ENCODE results near the gene MVK.

Gene MVK

DNA sequence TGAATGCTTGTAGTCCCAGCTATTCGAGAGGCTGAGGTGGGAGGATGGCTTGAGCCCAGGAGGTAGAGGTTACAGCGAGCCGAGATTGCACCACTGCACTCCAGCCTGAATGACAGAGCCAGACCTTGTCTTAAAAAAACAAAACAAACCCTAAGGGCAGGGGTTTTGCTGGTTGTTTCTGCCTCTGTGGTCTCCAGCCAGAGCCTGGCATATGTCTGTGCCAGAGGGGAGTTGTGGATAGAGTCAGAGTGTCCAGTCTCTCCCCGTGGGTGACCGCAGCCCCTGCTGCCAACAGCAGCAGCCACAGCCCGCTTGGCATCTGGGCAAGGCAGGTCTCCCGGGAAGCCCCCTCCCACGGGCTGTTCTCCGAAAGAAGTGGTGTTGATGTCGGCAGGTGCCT, 37.6 kb downstream of the MVK start:
- no peak for DNase-seq

DNA sequence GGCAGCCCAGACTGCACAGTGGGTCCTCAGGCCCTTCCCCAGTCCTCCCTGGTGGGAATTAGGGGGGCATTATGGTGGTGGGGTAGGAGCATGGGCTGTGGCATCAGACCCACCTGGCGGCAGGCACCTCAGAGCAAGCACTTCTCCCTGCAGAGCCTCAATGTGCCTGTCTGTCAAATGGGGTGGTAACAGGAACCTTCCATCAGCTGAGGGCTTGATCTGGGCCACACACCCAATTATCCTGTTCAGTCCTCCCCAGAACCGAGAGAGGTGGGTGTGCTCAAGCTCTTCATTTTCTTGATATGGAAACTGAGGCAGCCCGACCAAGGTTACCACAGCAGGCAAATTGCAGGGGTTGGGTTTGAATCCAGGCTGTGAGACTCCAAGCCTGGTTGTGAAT, 38.4 kb downstream of the MVK start:
- no peak for DNase-seq

DNA sequence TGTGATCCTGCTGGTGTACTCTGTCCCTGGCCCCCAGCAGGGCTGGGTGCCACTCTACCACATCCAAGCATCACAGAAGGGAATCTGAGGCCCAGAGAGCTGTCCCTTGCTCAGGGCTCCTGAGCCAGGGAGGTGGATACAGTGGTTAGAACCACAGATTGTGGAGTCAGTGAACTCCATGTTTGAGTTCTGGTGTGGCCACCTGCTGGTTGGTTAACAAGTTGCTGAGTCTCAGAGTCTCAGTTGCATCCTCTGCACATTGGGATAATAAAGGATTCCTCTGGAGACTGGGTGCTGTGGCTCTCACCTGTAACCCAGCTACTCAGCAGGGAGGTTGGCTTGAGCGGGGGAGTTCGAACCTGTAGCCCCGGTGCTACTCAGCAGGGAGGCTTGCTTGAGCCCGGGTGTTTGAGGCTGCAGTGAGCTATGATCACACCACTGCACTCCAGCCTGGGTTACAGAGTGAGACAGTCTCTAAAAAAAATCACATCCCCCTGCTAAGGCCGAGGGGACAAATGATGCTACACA, 39.4 kb downstream of the MVK start:
- no peak for DNase-seq

DNA sequence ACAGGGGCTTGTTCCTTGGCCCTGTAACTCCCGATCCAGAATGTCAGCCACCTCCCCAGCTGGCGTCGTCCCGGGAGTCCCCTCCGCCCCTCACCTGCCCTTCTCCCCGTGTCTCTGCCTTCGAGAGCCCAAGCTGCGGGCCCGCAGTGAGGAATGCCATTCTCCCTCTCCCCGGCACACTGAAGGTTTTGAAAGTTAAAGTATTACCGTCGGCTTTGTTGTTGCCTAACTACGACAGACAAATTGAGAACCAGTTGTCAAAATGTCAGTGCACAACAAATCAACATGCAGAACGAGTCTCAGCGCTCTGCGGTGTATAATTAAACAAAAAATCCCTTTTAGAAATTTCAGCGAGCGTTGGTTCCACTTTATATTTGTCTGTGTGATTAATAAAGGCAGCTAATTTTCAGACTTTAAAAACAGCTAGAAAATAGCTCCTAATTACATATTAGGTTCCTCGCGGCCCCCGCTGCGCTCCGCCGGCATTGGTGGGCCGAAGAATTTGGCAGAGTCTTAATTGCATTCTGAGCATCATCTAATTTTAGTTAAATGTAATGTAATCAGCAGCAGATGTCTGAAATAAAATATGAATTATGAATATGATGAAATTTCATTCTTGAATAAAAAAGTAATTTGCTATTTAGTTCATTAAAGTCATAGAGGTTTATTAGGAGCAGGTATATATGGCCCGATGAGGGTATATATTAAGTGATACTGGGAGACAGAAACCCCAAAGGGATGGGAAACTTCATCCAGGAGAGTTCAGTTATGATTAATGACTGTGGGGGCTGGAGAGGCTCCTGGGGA, 40.3 kb downstream of the MVK start:
- peak; percentile 49 for DNase-seq

DNA sequence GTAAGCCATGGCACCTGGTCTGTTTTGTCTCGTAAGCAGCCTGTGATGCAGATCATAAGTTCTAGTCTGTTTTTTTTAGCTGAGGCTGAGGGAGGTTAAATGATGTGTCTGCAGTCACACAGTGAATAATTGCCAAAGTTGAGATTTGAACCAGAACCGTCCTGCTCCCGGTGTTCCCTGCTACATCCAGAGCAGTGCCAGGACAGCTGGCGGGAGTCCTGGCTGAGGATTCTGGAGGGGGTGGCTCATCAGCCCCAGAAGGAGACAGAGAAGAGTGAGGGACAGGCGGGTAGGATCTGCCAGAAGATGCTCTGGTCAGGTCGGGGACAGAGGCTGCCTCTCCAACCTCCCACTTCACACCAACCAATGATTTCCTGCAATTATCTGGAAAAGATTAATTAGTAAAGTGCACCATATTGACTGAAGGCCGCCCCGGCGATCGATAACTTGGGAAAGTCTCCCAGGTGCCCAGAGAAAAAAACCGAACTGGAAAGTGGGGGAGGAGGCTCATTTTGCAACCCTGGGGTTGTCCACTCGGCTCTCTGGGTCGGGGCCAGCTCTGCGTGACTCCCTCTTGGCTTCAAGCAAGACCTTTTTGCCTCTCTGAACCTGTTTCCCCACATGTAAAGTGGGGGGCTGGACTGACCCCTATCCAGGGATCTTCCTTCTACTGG, 42.1 kb downstream of the MVK start:
- DNase-seq, result no peak

DNA sequence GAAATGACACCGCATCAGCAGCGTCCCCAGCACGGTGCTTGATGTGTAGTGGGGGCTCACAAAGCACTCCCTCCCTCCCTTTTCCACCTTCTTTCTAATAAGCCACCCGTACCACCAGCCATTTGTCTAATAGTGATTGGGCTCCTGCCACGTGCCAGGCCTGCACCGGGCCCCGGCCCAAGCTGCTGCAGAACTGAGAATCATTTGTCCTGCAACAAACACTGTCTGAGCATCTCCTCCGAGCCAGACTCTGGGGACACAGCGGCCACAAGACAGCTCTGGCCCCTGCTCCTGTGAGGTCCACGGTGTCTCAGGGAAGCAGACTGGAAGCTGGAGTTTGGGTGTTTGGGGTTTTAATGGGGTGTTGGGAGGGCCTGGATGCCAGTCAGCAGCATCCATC, 43.9 kb downstream of the MVK start:
- DNase-seq, result no peak

DNA sequence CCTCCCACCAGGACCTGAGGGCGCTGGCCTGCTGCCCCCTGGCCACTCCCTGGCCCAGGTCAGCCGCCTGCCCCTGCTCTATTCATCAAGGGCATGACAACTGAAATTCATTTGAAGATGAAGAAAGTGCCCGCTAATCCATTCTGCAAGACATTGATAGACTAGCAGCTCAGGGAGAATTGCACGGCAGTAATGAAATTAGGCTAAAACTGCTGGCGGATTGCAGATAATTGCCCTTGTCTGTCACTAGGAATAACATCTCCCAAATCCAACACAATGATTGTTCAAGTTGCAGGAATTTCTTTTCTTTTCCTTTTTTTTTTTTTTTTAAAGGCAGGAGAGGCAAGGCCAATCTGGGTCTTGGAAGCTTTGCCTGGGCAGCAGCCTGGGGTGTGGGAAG, 44.5 kb downstream of the MVK start:
- no peak for DNase-seq

DNA sequence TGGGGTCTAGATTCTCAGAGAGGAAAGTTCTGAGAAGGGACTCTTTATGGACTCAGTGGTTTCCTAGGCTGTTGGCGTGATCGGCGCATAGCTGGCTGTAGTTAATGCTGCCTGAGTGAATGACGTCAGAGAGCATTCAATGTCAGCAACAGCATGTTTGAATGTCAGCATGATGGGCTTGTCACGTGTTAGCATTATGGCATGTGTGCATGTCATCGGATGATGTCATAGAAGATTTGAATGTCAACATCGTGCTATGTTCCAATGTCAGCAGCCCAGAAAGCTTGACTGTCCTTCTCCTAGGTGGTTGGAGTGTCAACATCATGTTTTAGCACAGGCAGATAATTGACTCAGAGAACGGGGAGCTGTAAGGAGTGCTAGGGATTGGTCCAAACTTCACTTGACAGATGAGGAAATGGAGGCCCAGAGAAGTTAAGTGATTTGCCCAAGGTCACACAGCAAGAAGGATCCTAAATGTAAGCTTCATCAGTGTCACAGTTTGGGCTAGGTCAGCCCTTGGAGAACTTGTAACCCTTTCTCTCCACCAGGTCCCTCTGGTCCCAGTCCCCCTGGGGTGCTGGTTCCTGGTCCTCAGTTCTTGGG, 45.5 kb downstream of the MVK start:
- no peak for DNase-seq

DNA sequence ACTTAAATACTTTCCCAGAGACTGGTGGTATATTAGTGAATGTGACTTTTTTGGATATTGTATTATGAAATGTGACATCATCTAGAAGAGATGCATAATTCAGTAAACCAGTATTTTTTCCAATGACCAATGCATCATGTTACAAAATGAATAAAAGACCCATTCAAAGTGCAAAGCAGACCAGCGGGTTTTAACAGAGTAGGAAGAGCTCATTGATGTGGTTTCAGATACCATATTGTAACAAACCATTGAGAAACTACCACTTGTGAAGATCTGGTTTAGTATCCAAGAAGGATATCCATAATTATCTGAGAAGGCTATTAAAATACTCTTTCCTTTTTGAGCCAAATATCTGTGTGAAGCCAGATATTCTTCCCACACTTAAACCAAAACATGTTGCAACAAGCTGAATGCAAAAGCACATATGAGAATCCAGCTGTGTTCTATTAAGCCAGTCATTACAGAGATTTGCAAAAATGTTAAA, 47.7 kb downstream of the MVK start:
- DNase-seq, result no peak

DNA sequence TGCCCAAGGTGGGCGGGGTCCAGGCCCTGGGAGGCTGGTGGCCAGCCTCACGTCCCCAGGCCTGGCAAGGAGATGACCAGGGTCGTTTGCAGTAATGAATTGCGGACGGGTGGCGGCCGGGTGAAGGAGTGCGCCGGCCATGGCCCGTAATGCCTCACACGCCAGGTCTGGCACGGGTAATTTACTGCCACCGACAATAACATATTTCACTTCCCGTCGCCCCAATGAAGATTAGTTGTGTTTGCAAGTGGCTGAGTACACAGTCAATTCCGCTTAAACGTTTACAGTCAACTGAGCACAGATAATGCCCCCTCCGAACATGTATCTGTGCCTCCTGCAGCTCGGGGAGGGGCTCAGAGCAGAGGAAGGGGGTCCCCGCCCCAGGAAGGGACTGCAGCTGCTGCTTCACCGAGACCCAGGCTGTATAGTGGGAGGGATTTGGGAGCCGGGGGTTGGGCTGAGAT, 48.3 kb downstream of the MVK start:
- peak; percentile 96 for DNase-seq

DNA sequence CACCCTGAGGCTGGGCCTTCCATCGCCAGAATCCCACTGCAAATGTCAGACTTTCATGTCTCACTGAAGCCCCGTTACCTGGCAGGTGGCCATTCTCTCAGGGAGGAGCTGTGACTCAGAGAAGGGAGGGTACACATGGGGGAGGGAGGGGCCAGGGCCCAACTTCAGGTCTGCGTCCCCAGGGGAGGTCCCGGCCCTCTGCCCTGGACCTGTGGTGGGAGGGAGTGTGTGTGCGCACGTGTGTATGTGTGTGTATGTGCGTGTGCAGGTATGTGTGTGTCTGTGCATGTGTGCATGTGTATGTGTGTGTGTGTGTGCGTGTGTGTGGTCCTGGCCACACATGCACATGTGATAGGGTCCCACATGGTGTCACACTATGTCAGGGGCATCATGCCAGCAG, 50.9 kb downstream of the MVK start:
- DNase-seq, result no peak

DNA sequence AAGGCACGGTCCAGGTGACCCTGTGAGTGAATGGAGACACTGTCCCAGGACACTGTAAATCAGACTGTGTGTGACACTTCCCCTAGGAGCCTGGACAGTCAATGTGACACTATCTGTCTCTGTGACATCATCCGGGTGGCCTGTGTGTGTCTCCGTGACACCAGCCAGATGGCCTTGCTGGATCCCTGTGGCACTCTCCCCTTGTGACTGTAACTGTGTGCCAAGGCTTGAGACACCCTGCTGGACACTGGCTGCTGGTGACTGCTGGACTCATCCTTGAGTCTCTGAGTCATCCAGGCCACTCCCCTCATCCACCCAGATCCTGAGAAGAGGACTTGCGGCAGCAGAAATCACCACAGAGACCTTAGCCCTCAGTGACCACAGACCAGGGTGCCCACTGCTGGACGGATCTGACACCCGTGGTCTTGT, 51.6 kb downstream of the MVK start:
- DNase-seq, result no peak

DNA sequence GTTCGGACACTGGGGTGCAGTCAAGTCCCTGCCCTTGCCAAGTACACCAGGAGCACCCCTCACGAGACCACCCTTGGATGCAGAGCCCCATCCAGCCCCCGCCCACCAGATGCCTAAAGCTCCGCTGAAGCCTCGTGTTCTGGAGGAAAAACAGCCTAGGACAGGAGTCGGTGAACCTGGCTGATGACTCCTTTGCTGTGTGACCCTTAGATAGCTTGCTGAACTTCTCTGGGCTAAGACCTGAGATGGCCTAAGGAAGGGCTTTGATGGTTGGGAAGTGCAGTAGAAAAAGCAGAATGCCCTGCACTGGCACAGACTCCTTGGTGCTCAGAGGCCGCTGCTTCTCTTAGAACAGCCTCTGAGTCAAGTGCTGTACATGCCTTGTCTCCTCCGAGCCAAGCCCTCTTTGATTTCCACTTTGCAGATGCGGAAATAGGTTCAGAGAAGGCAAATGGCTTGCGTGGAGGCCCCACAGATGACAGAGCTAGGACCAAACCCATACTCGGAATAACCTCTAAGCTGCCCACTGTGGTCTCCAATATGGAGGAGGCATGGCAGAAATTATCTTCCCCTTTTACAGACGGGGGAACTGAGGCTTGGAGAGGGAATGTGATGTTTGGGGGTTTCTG, 52.3 kb downstream of the MVK start:
- no peak for DNase-seq

DNA sequence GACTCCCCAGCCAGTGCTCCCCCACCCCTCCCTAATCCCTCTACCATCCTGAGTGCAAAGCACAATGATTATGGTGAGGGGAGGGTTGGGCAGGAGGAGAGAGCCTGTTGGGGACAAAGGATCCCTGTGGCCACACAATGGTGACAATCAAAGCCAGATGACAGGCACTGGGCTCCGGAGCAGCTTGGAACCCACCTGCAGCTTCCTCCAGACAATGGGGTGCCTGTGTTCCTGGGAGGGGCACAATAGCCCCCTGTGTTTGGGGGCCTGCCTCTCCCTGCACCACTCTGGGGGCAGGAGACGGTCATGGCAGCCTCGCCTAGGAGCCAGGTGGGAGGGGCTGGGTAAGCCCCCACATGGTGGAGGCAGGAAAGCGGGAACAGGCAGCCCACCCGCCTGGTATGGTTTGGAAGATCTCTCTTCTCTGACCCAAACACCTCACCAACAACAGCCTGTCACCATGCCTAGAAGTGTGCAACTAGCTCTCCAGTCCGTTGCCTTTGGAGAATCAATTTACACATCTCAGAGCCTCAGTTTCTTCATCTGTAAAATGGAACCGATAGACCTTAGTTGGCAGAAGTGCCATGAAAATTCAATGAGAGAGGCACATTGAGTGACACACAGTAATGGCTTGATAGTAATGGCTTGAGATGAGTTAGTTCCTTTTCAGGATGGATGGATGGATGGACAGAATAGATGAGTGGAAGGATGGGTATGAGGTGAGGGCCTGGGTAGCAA, 53.0 kb downstream of the MVK start:
- DNase-seq, result peak; percentile 36

DNA sequence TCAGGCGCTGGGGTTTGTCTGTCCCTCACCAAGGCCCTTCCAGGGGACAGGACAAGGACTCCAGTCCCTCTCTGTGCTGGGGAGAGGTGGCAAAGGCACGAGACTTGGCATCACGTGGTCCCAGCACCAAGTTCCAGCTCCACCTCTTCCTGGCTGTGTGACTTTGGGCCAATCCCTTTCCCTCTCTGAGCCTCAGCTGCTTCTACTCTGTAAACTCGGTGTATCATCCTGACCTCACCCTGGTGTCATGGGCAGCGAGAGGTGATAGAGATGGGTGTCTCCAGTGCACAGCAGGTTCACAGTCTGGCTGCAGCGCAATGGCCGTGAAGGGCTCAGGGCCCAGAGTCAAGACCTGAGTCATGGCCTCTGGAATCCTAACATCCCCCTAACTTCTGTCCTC, 54.0 kb downstream of the MVK start:
- no peak for DNase-seq

DNA sequence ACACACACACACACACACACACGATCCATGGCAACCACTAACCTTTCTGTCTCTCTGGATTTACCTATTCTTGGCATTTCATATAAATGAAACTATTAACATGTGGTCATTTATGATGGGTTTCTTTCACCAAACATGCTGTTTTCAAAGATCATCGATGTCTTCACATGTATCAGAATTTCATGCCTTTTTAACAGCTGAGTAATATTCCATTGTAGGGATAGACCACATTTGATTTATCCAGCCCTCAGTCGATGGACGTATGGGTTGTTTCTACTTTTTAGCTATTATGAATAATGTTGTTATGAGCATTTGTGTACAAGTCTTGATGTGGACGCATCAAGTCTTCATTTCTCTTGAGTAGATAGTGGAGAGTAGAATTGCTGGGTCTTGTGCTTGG, 56.5 kb downstream of the MVK start:
- no peak for DNase-seq

DNA sequence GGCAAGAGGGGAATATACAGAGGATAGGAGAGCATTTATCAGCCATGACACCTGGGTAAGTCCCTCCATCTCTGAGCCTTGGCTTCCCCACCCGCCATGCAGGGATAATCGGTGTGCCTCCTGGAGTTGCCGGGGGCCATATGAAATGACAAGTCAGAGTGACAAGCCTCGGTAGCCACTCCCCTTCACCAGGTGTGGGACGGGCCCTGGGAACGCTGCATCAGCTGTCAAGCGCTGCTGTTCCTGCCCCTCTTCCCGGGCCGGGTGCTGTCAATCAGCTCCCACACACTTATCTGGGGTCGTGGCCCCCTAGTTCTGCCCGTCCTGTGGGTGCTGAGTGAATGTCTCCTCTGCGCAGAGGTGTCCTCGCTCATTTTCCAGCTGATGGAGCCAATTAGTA, 57.2 kb downstream of the MVK start:
- DNase-seq, result no peak

DNA sequence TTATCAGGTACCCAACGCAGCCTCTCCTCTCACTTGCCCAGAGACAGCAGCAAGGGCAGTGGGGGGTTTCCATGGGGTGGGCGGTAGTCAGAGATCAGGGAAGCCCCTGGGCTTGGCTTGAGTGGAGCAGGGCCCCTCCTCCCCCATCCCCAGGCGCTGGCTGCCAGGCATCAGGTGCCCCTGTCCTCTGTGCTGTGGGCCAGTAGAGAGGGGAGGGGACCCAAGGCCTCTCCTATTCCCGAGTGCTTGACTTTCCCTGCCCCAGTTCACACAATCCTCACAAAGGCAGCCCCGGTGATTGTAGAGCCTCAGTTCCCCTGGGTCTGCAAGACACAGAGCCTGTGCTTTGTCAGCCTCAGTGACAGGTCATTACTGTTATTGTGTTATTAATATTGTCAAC, 57.7 kb downstream of the MVK start:
- DNase-seq, result no peak

DNA sequence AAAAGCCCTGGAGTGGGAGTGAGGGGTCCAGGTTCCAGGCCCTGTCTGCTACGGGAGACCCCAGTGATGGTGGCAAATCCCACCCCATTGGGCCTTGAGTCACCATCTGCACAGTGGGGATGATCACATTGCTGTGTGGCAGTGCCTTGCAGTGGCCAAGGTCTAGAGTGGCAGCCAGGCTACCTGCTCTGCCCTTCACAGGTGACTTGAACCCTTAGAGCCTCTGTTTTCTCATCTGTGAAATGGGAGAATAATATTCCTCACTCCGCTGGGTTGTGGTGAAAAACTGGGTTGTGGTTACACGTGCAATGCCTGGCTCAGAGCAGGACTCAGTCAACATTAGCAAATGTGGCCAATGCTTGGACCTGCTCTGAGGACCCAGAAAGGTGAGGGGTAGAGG, 58.2 kb downstream of the MVK start:
- no peak for DNase-seq

DNA sequence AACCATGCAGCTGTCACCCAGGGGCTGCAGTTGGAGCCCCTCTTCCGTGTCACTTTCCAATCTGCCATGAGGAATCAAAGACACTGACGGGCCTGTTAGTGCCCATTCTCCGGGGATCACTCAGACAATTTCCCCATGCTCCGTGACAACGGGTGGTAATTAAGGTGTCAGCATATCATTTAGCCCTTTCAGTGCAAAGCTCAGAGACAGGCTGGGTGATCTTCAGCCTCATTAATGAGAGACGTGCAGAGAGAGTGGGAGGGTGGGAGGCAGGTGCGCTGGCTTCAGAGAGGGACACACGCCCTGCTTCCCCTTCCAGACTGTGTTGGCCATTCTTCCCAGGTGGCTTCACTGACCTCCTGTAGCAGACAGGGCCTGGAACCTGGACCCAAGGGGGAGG, 58.7 kb downstream of the MVK start:
- DNase-seq, result peak; percentile 53

DNA sequence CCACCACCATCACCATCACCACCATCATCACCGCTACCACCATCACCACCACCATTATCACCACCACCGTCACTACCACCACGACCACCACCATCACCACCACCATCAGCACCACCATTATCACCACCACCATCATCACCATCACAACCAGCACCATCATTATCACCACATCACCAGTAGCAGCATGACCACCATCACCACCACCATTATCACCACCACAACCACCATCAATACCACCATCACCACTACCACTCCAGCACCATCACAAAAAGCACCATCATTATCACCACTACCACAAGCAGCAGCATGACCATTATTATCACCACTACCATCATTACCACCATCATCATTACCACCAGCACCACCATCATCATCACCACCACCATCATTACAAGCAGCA, 62.1 kb downstream of the MVK start:
- no peak for DNase-seq

DNA sequence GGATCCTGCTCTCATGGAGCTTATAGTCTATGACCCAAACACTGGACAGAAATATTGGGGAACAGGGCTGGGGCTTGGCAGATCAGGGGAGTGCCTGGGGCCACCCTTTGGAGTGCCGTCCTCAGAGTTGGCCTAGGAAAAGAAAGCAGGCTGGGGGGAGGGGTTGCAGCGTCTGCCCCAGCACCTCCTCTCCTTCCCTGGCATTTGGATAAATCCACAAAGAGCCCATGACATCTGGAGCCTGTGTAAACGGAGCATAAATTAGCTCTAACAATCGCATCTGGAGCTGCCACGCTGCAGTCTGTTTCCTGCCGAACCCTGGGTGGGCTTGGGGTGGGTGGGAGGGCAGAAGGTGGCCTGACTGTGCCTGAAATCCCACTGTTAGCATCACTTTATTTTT, 63.8 kb downstream of the MVK start:
- no peak for DNase-seq

DNA sequence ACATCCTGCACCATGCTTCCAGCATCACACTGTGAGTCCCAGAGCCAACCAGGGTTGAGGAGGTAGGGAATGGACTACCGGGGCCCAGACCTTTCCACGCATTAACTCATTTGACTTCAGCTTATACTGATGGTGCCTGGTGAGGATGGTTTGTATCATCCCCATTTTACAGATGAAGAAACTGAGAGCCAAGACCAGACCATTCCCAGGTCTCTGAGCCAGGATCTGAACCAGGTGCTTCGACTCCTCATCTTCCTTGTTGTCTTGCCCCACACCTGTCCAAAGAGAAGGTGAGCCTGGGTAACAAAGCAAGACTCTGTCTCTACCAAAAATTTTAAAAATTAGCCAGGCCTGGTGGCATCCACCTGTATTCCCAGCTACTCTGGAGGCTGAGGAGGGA, 64.4 kb downstream of the MVK start:
- no peak for DNase-seq
